ENCODE measurements around the gene MDGA2. TPM values are rescaled to one million over a fixed set of nuclear protein-coding genes. Genes with fewer than 3 reads are reported as not detected.

The MDGA2 gene
- total and polyA plus RNA-seq, 2 donors (not counting 1 experiment from before 2014, with no cell fraction given) = not detected

- DNase-seq (ENCODE audit: low read depth in 2 of 2) = no peak
- no peaks in the 10 kb centered on the region for H3K27me3 ChIP-seq (ENCODE audit: control insufficient read depth, insufficient read depth, low read length)
- H3K36me3 ChIP-seq (ENCODE audit: control insufficient read depth, insufficient read depth, low read length) = no peaks in the 10 kb centered on the region
- no peaks in the 10 kb centered on the region for H3K4me1 ChIP-seq (ENCODE audit: control insufficient read depth, extremely low read depth, insufficient read depth, low read length)
- TF ChIP-seq CTCF (conservative IDR thresholded peaks at IDR 0.05 in 1 of 2, IDR thresholded peaks at IDR 0.05 in 1 of 2; ENCODE audit: low read depth in 1 of 2, low read length in 2 of 2) = no peak
- no peak for TF ChIP-seq EZH2 (IDR thresholded peaks at IDR 0.05; ENCODE audit: low read length, missing control alignments)
- H3K4me3 ChIP-seq (replicated peaks in 1 of 4; ENCODE audit: control extremely low read depth in 1 of 4, insufficient read depth in 1 of 4, low read depth in 3 of 4, low read length in 4 of 4) = no peak overlapping the region
- no peaks in the 10 kb centered on the region for H4K20me1 ChIP-seq (ENCODE audit: control insufficient read depth, extremely low read depth, insufficient read depth, low read length)
- H2AFZ ChIP-seq (ENCODE audit: low read length) = no peak overlapping the region
- no peak overlapping the region for H3K4me2 ChIP-seq (ENCODE audit: extremely low read depth, insufficient read depth, low read length)
- no peaks in the 10 kb centered on the region for H3K79me2 ChIP-seq (ENCODE audit: control insufficient read depth, insufficient read depth, low read length)
- no peak overlapping the region for H3K9ac ChIP-seq (ENCODE audit: insufficient read depth, low read length)
- no peaks in the 10 kb centered on the region for H3K9me3 ChIP-seq (ENCODE audit: control insufficient read depth, insufficient read depth, low read depth, low read length)
- no peak overlapping the region for H3K27ac ChIP-seq (ENCODE audit: insufficient read depth, low read length)
These were observed 208.5 kb downstream of the MDGA2 start for GRCh38 chr14:47466916-47467315.

- TF ChIP-seq EZH2 (IDR thresholded peaks at IDR 0.05; ENCODE audit: low read length, missing control alignments) = no peak
- no peak for TF ChIP-seq CTCF (conservative IDR thresholded peaks at IDR 0.05 in 1 of 2, IDR thresholded peaks at IDR 0.05 in 1 of 2; ENCODE audit: low read depth in 1 of 2, low read length in 2 of 2)
- Histone ChIP-seq H3K4me2 (ENCODE audit: extremely low read depth, insufficient read depth, low read length) (no peak overlapping the region), H3K79me2 (ENCODE audit: control insufficient read depth, insufficient read depth, low read length) (no peaks in the 10 kb centered on the region)
These were observed 221.4 kb downstream of the MDGA2 start for GRCh38 chr14:47454025-47454424.

GRCh38 chr14:47447076-47447475 is 228.3 kb downstream of the MDGA2 start:
- Histone ChIP-seq H3K4me1 (ENCODE audit: control insufficient read depth, extremely low read depth, insufficient read depth, low read length) (no peaks in the 10 kb centered on the region), H4K20me1 (ENCODE audit: control insufficient read depth, extremely low read depth, insufficient read depth, low read length) (no peaks in the 10 kb centered on the region), H3K27ac (ENCODE audit: insufficient read depth, low read length) (no peak overlapping the region), H3K9ac (ENCODE audit: insufficient read depth, low read length) (no peak overlapping the region), H3K9me3 (ENCODE audit: control insufficient read depth, insufficient read depth, low read depth, low read length) (no peaks in the 10 kb centered on the region), H2AFZ (ENCODE audit: low read length) (no peak overlapping the region), H3K27me3 (ENCODE audit: control insufficient read depth, insufficient read depth, low read length) (no peaks in the 10 kb centered on the region), H3K79me2 (ENCODE audit: control insufficient read depth, insufficient read depth, low read length) (no peaks in the 10 kb centered on the region), H3K36me3 (ENCODE audit: control insufficient read depth, insufficient read depth, low read length) (no peaks in the 10 kb centered on the region), H3K4me2 (ENCODE audit: extremely low read depth, insufficient read depth, low read length) (no peak overlapping the region), H3K4me3 (replicated peaks in 1 of 4; ENCODE audit: control extremely low read depth in 1 of 4, insufficient read depth in 1 of 4, low read depth in 3 of 4, low read length in 4 of 4) (no peak overlapping the region)
- TF ChIP-seq CTCF (conservative IDR thresholded peaks at IDR 0.05 in 1 of 2, IDR thresholded peaks at IDR 0.05 in 1 of 2; ENCODE audit: low read depth in 1 of 2, low read length in 2 of 2) (no peak), EZH2 (IDR thresholded peaks at IDR 0.05; ENCODE audit: low read length, missing control alignments) (no peak)
- no peak for DNase-seq (ENCODE audit: low read depth in 2 of 2)

More at GRCh38 chr14:47454025-47454424, 221.4 kb downstream of the MDGA2 start:
- H3K9ac ChIP-seq (ENCODE audit: insufficient read depth, low read length) = no peak overlapping the region
- DNase-seq (ENCODE audit: low read depth in 2 of 2) = no peak
- H3K9me3 ChIP-seq (ENCODE audit: control insufficient read depth, insufficient read depth, low read depth, low read length) = no peaks in the 10 kb centered on the region
- H3K4me3 ChIP-seq (replicated peaks in 1 of 4; ENCODE audit: control extremely low read depth in 1 of 4, insufficient read depth in 1 of 4, low read depth in 3 of 4, low read length in 4 of 4) = no peak overlapping the region
- H2AFZ ChIP-seq (ENCODE audit: low read length) = no peak overlapping the region
- no peaks in the 10 kb centered on the region for H3K27me3 ChIP-seq (ENCODE audit: control insufficient read depth, insufficient read depth, low read length)
- H3K36me3 ChIP-seq (ENCODE audit: control insufficient read depth, insufficient read depth, low read length) = no peaks in the 10 kb centered on the region
- H3K4me1 ChIP-seq (ENCODE audit: control insufficient read depth, extremely low read depth, insufficient read depth, low read length) = no peaks in the 10 kb centered on the region
- no peak overlapping the region for H3K27ac ChIP-seq (ENCODE audit: insufficient read depth, low read length)
- H4K20me1 ChIP-seq (ENCODE audit: control insufficient read depth, extremely low read depth, insufficient read depth, low read length) = no peaks in the 10 kb centered on the region
